Vagina (tissue), 2 donors: ENCODE measurements around the gene HOXA9. TPM values are rescaled to one million over a fixed set of nuclear protein-coding genes. Genes with fewer than 3 reads are reported as not detected.

Source experiments
- DNase-seq, 2 donors: peaks; one replicate each; pipeline ENCODE4 v3.0.0-alpha.2; 2017; ENCODE audit errors: extremely low spot score in 2 of 2
- H3K27ac ChIP-seq: fragments of 200-600 bp; sonication (generic); one replicate; pipeline ENCODE4 v1.5.1; 2019
- H3K27me3 ChIP-seq: fragments of 200-600 bp; sonication (generic); one replicate; pipeline ENCODE4 v1.5.1; 2019
- H3K36me3 ChIP-seq, 2 donors: fragments of 200-600 bp; sonication (generic); one replicate each; pipeline ENCODE4 v1.5.1; 2017 to 2019
- H3K4me1 ChIP-seq: fragments of 200-600 bp; sonication (generic); one replicate; pipeline ENCODE4 v1.5.1; 2019
- H3K4me3 ChIP-seq, 2 donors: fragments of 200-600 bp; sonication (generic); 1 replicate in 1 of 2; 2 replicates in 1 of 2; pipeline ENCODE4 v1.5.1; 2016 to 2019
- H3K9me3 ChIP-seq: fragments of 200-600 bp; sonication (generic); one replicate; pipeline ENCODE4 v1.5.1; 2019
- CTCF ChIP-seq, 3 experiments: fragments of 450-650 bp in 2 of 3; fragments of 200-600 bp in 1 of 3; sonication (generic) in 1 of 3; IDR thresholded peaks; one replicate each; pipeline ENCODE4 v1.5.1; 2017 to 2019; ENCODE audit warnings: antibody characterized with exemption in 3 of 3, mild to moderate bottlenecking in 2 of 3, moderate library complexity in 2 of 3
- POLR2A ChIP-seq, 2 donors: fragments of 450-650 bp; IDR thresholded peaks; one replicate each; pipeline ENCODE4 v1.6.1; 2017; ENCODE audit warnings: antibody characterized with exemption in 2 of 2, mild to moderate bottlenecking in 2 of 2, moderate library complexity in 2 of 2
- POLR2AphosphoS5 ChIP-seq, 2 donors: sonication (generic); formaldehyde crosslinking; IDR thresholded peaks; one replicate each; pipeline ENCODE4 v1.9.0; 2017; ENCODE audit warnings: antibody characterized with exemption in 2 of 2, mild to moderate bottlenecking in 2 of 2, low read depth in 1 of 2; ENCODE audit not compliant: insufficient read depth in 1 of 2
- intact Hi-C: fragments of 100-400 bp; cut with DNase I; formaldehyde crosslinking; loops from one replicate; pipeline ENCODE4 v1.15.1; 2023
- total RNA-seq: library from RNA; depleted of rRNA; stranded (reverse); fragments of >200 nt; gene quantifications from one replicate; pipeline ENCODE4 v1.2.3, GENCODE V29; 2016

Gene HOXA9
- total RNA-seq, 1 donor from 2014 or later, result 13.0 TPM

GRCh38 chr7:27138472-27138871, 26.9 kb downstream of the HOXA9 start:
- intact Hi-C loops, result no loop called here
- no peak for TF ChIP-seq POLR2AphosphoS5 (IDR thresholded peaks at IDR 0.05; ENCODE audit: insufficient read depth in 1 of 2, low read depth in 1 of 2)
- no peak for TF ChIP-seq CTCF (IDR thresholded peaks at IDR 0.05)
- Histone ChIP-seq H3K27me3 (no peaks in the 10 kb centered on the region), H3K4me1 (peaks cover 8% of the 10 kb centered on the region), H3K27ac (no peak overlapping the region), H3K4me3 (no peak overlapping the region), H3K9me3 (no peaks in the 10 kb centered on the region), H3K36me3 (peaks cover 0 to 4% of the 10 kb centered on the region in 2 donors)
- DNase-seq, result no peak

GRCh38 chr7:27137640-27138315, 27.6 kb downstream of the HOXA9 start:
- intact Hi-C loops, result no loop called here
- H3K27ac ChIP-seq, result no peak overlapping the region

GRCh38 chr7:27134392-27134791, 30.9 kb downstream of the HOXA9 start:
- Histone ChIP-seq H3K36me3 (no peaks in the 10 kb centered on the region), H3K4me1 (peaks cover 14% of the 10 kb centered on the region), H3K27me3 (no peaks in the 10 kb centered on the region), H3K4me3 (no peak overlapping the region), H3K27ac (no peak overlapping the region), H3K9me3 (no peaks in the 10 kb centered on the region)
- intact Hi-C loops, result no loop called here
- DNase-seq, result no peak
- no peak for TF ChIP-seq POLR2AphosphoS5 (IDR thresholded peaks at IDR 0.05; ENCODE audit: insufficient read depth in 1 of 2, low read depth in 1 of 2)
- no peak for TF ChIP-seq POLR2A (IDR thresholded peaks at IDR 0.05)
- no peak for TF ChIP-seq CTCF (IDR thresholded peaks at IDR 0.05)

More at GRCh38 chr7:27137640-27138315, 27.6 kb downstream of the HOXA9 start:
- TF ChIP-seq POLR2AphosphoS5 (IDR thresholded peaks at IDR 0.05; ENCODE audit: insufficient read depth in 1 of 2, low read depth in 1 of 2), result no peak
- no peak for TF ChIP-seq CTCF (IDR thresholded peaks at IDR 0.05)
- TF ChIP-seq POLR2A (IDR thresholded peaks at IDR 0.05), result no peak
- Histone ChIP-seq H3K4me1 (peaks cover 4% of the 10 kb centered on the region), H3K36me3 (peaks cover 0 to 4% of the 10 kb centered on the region in 2 donors), H3K4me3 (no peak overlapping the region), H3K9me3 (no peaks in the 10 kb centered on the region), H3K27me3 (no peaks in the 10 kb centered on the region)
- no peak for DNase-seq

- H3K27me3 ChIP-seq, result no peaks in the 10 kb centered on the region
- no peak for DNase-seq
- H3K36me3 ChIP-seq, result no peaks in the 10 kb centered on the region
- intact Hi-C loops, result no loop called here
- TF ChIP-seq POLR2A (IDR thresholded peaks at IDR 0.05) (no peak), CTCF (IDR thresholded peaks at IDR 0.05) (no peak), POLR2AphosphoS5 (IDR thresholded peaks at IDR 0.05; ENCODE audit: insufficient read depth in 1 of 2, low read depth in 1 of 2) (no peak)
- H3K4me3 ChIP-seq, result no peak overlapping the region
- no peaks in the 10 kb centered on the region for H3K9me3 ChIP-seq
- peaks cover 16% of the 10 kb centered on the region for H3K4me1 ChIP-seq
- no peak overlapping the region for H3K27ac ChIP-seq
Observed at GRCh38 chr7:27133409-27134231, 31.7 kb downstream of the HOXA9 start.

GRCh38 chr7:27132978-27133377, 32.4 kb downstream of the HOXA9 start:
- H3K9me3 ChIP-seq, result no peaks in the 10 kb centered on the region
- no peak for DNase-seq
- no peak overlapping the region for H3K4me3 ChIP-seq
- H3K4me1 ChIP-seq, result peaks cover 16% of the 10 kb centered on the region
- no peak overlapping the region for H3K27ac ChIP-seq
- TF ChIP-seq POLR2AphosphoS5 (IDR thresholded peaks at IDR 0.05; ENCODE audit: insufficient read depth in 1 of 2, low read depth in 1 of 2) (no peak), POLR2A (IDR thresholded peaks at IDR 0.05) (no peak), CTCF (IDR thresholded peaks at IDR 0.05) (no peak)
- no peaks in the 10 kb centered on the region for H3K36me3 ChIP-seq
- no peaks in the 10 kb centered on the region for H3K27me3 ChIP-seq
- intact Hi-C loops, result no loop called here
